ENCODE data around the gene APBB1IP. TPM values are rescaled to one million over a fixed set of nuclear protein-coding genes. Genes with fewer than 3 reads are reported as not detected.

APBB1IP gene
- total and polyA plus RNA-seq, 2 of the 8 experiments (the other 6 are each of a cell fraction or from before 2014, with no cell fraction given): 0.05 TPM; not detected in 1

DNA sequence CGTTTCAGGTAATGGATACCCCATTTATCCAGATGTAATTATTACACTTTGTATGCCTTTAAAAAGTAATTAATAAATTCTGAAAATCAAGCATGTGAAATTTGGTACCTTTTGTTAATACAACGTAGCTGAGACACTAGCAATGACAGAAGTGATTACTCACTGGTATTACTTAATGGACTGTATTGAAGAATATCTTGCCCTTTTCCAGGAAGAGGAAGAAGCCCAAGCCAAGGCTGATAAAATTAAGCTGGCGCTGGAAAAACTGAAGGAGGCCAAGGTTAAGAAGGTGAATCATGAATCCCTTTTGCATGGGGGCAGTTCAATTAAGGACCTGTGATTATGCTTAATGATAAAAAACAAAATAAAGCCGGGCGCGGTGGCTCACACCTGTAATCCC lies 64.8 kb downstream of the APBB1IP start:
- no peaks in the 10 kb centered on the region for H3K79me2 ChIP-seq (ENCODE audit: control insufficient read depth in 1 of 2, insufficient read depth in 2 of 2, low read length in 2 of 2)
- H4K5ac ChIP-seq (ENCODE audit: insufficient read length, low read depth, low read length): no peak overlapping the region
- H3K79me1 ChIP-seq (ENCODE audit: low read depth, low read length): no peaks in the 10 kb centered on the region
- H3K27ac ChIP-seq (ENCODE audit: low read depth, low read length): no peak overlapping the region
- H2BK5ac ChIP-seq (ENCODE audit: low read depth, low read length): no peak overlapping the region
- H3K4me1 ChIP-seq (replicated peaks in 1 of 4; ENCODE audit: control insufficient read depth in 3 of 4, insufficient read depth in 4 of 4, low read length in 3 of 4): no peaks in the 10 kb centered on the region
- H2AK5ac ChIP-seq (ENCODE audit: low read depth, low read length): no peak overlapping the region
- no peak overlapping the region for H4K91ac ChIP-seq (replicated peaks; ENCODE audit: insufficient read length, low read length)
- no peaks in the 10 kb centered on the region for H3K27me3 ChIP-seq (replicated peaks in 1 of 4; ENCODE audit: control insufficient read depth in 3 of 4, extremely low read depth in 1 of 4, insufficient read depth in 3 of 4, low read length in 3 of 4)
- WGBS, 2 experiments (ENCODE audit: extremely low coverage in 1 of 2, insufficient coverage in 1 of 2, insufficient read length in 1 of 2, insufficient replicate concordance in 2 of 2, low coverage in 1 of 2, low lambda C conversion rate in 2 of 2, missing lambda C conversion rate in 1 of 2): 93% methylated on average over 6 of the region's 6 CpGs; no CpG with 5 or more reads in 1 of the 2 experiments
- no peak overlapping the region for H3K14ac ChIP-seq (ENCODE audit: insufficient read length)
- no peak overlapping the region for H2BK15ac ChIP-seq (ENCODE audit: low read length)
- H2BK120ac ChIP-seq (replicated peaks; ENCODE audit: low read depth, low read length): no peak overlapping the region
- H3K23ac ChIP-seq (ENCODE audit: insufficient read length): no peak overlapping the region
- POLR2A ChIA-PET (ENCODE audit: partially characterized antibody): no interaction called here
- H2BK12ac ChIP-seq (ENCODE audit: low read depth, low read length): no peak overlapping the region
- no peaks in the 10 kb centered on the region for H3K9me3 ChIP-seq (ENCODE audit: insufficient read depth in 2 of 2, low read depth in 1 of 2, low read length in 1 of 2)
- no peak overlapping the region for H2AFZ ChIP-seq (ENCODE audit: low read length)
- H3K36me3 ChIP-seq (ENCODE audit: control insufficient read depth in 2 of 4, insufficient read depth in 4 of 4, low read length in 3 of 4): no peaks in the 10 kb centered on the region
- no peak overlapping the region for H2BK20ac ChIP-seq (ENCODE audit: low read length)
- H3K9ac ChIP-seq (replicated peaks in 1 of 4; ENCODE audit: extremely low read depth in 1 of 4, low read depth in 3 of 4, low read length in 3 of 4): no peak overlapping the region
- H3K56ac ChIP-seq (replicated peaks; ENCODE audit: insufficient read length, low read depth, low read length): no peak overlapping the region
- no peak overlapping the region for H3K4me2 ChIP-seq (ENCODE audit: insufficient read depth in 1 of 2, low read depth in 2 of 2, low read length in 2 of 2)
- no peak overlapping the region for H3K18ac ChIP-seq (ENCODE audit: extremely low read depth, low read length)
- H4K20me1 ChIP-seq (replicated peaks in 1 of 2; ENCODE audit: control insufficient read depth in 1 of 2, insufficient read depth in 2 of 2, low read length in 2 of 2): no peaks in the 10 kb centered on the region
- no peak overlapping the region for H4K8ac ChIP-seq (ENCODE audit: extremely low read depth, insufficient read depth, low read length)
- no peak for FAIRE-seq
- no peak for TF ChIP-seq ZNF274 (IDR thresholded peaks at IDR 0.05; ENCODE audit: borderline replicate concordance, extremely low read depth, low read length)
- TF ChIP-seq, protein P1, sequence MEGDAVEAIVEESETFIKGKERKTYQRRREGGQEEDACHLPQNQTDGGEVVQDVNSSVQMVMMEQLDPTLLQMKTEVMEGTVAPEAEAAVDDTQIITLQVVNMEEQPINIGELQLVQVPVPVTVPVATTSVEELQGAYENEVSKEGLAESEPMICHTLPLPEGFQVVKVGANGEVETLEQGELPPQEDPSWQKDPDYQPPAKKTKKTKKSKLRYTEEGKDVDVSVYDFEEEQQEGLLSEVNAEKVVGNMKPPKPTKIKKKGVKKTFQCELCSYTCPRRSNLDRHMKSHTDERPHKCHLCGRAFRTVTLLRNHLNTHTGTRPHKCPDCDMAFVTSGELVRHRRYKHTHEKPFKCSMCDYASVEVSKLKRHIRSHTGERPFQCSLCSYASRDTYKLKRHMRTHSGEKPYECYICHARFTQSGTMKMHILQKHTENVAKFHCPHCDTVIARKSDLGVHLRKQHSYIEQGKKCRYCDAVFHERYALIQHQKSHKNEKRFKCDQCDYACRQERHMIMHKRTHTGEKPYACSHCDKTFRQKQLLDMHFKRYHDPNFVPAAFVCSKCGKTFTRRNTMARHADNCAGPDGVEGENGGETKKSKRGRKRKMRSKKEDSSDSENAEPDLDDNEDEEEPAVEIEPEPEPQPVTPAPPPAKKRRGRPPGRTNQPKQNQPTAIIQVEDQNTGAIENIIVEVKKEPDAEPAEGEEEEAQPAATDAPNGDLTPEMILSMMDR (IDR thresholded peaks at IDR 0.05; ENCODE audit: control extremely low read depth in 1 of 3, insufficient read depth in 1 of 3, low read depth in 1 of 3, low read length in 3 of 3): no peak
- TF ChIP-seq, protein P2, sequence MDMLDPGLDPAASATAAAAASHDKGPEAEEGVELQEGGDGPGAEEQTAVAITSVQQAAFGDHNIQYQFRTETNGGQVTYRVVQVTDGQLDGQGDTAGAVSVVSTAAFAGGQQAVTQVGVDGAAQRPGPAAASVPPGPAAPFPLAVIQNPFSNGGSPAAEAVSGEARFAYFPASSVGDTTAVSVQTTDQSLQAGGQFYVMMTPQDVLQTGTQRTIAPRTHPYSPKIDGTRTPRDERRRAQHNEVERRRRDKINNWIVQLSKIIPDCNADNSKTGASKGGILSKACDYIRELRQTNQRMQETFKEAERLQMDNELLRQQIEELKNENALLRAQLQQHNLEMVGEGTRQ (IDR thresholded peaks at IDR 0.05; ENCODE audit: low read length): no peak
- TF ChIP-seq SIRT6 (IDR thresholded peaks at IDR 0.05; ENCODE audit: low read length): no peak
- TF ChIP-seq SIN3A (conservative IDR thresholded peaks at IDR 0.05 in 1 of 2, IDR thresholded peaks at IDR 0.05 in 1 of 2; ENCODE audit: low read depth in 1 of 2, low read length in 2 of 2): no peak
- no peak for TF ChIP-seq BACH1 (IDR thresholded peaks at IDR 0.05; ENCODE audit: low read length)
- no peak for TF ChIP-seq RAD21 (IDR thresholded peaks at IDR 0.05 in 1 of 2, conservative IDR thresholded peaks at IDR 0.05 in 1 of 2; ENCODE audit: low read depth in 2 of 2, low read length in 2 of 2)
- TF ChIP-seq CBX5 (IDR thresholded peaks at IDR 0.05; ENCODE audit: low read depth, low read length): no peak
- DNase-seq (ENCODE audit: low read depth in 1 of 2, low spot score in 2 of 2): no peak
- H3K23me2 ChIP-seq (ENCODE audit: low read depth, low read length): no peaks in the 10 kb centered on the region
- CTCF ChIA-PET (ENCODE audit: partially characterized antibody): interaction anchor here (1.0 to 3.2 kb wide), 12 partner anchors 9 to 863 kb away, joined by 3 to 18 read pairs (median 4); no protein-coding TSS in a partner anchor
- H3K4ac ChIP-seq (replicated peaks; ENCODE audit: insufficient read length, low read depth, low read length): no peak overlapping the region
- H3K4me3 ChIP-seq (ENCODE audit: extremely low read depth in 1 of 4, insufficient read depth in 2 of 4, low read depth in 3 of 4, low read length in 4 of 4): no peak overlapping the region

Measured in H1 (cell line).